SK-N-SH (cell line): ENCODE measurements around the gene PKN3. TPM values are rescaled to one million over a fixed set of nuclear protein-coding genes. Genes with fewer than 3 reads are reported as not detected.

Experiments
- CTCF ChIA-PET: fragments of 300-600, 350-600 bp; formaldehyde crosslinking; extraction: SDS; loops from one replicate; lab custom pipeline; 2021; lab: Yijun Ruan, JAX
- POLR2A ChIA-PET: fragments of 350-600 bp; sonication (Branson Sonifier 250); formaldehyde crosslinking; extraction: SDS; loops from one replicate; lab custom pipeline; 2020; ENCODE audit warnings: antibody characterized with exemption, inconsistent platforms; lab: Yijun Ruan, JAX
- DNase-seq: peaks from one replicate; pipeline ENCODE4 v3.0.0; 2012
- H2AFZ ChIP-seq: fragments of 200-600 bp; sonication (generic); 2 replicates; pipeline ENCODE4 v1.8.1; 2016; ENCODE audit warnings: antibody characterized with exemption, mild to moderate bottlenecking, low read depth
- H3F3A ChIP-seq: fragments of 200-600 bp; sonication (generic); replicated peaks from 2 replicates; pipeline ENCODE3; 2016; ENCODE audit warnings: antibody characterized with exemption, mild to moderate bottlenecking; ENCODE audit not compliant: insufficient read depth
- H3K27ac ChIP-seq, 2 experiments: fragments of 200-500 bp in 1 of 2; fragments of 200-600 bp in 1 of 2; sonication (Bioruptor generic) in 1 of 2; sonication (generic), shearing (Covaris generic) in 1 of 2; 2 replicates each; pipeline versions ENCODE4 v1.5.1 to v1.6.1; 2014 to 2016; ENCODE audit warnings: low read depth in 2 of 2, inconsistent platforms in 1 of 2, low read length in 1 of 2, mild to moderate bottlenecking in 1 of 2, mixed read lengths in 1 of 2
- H3K27me3 ChIP-seq: fragments of 200-600 bp; sonication (generic), shearing (Covaris generic); 2 replicates; pipeline ENCODE4 v1.6.1; 2016; ENCODE audit warnings: mixed run types; ENCODE audit not compliant: insufficient read depth
- H3K36me3 ChIP-seq, 2 experiments: fragments of 200-500 bp in 1 of 2; fragments of 200-600 bp in 1 of 2; sonication (Bioruptor generic) in 1 of 2; sonication (generic) in 1 of 2; replicated peaks in 1 of 2; 2 replicates each; pipeline versions ENCODE3 to v1.5.1; 2014 to 2016; ENCODE audit warnings: low read length in 1 of 2, mild to moderate bottlenecking in 1 of 2; ENCODE audit not compliant: insufficient read depth in 2 of 2, control insufficient read depth in 1 of 2
- H3K4me1 ChIP-seq, 2 experiments: fragments of 200-500 bp in 1 of 2; fragments of 200-600 bp in 1 of 2; sonication (Bioruptor generic) in 1 of 2; sonication (generic), shearing (Covaris generic) in 1 of 2; 2 replicates each; pipeline versions ENCODE4 v1.5.1 to v1.6.1; 2014 to 2016; ENCODE audit warnings: low read depth in 1 of 2, low read length in 1 of 2, mixed run types in 1 of 2; ENCODE audit not compliant: insufficient read depth in 2 of 2, control insufficient read depth in 1 of 2
- H3K4me2 ChIP-seq: fragments of 200-600 bp; sonication (generic), shearing (Covaris generic); 2 replicates; pipeline ENCODE4 v1.6.1; 2017; ENCODE audit warnings: mixed run types
- H3K4me3 ChIP-seq, 2 experiments: fragments of 200-500 bp in 1 of 2; fragments of 200-600 bp in 1 of 2; sonication (Bioruptor generic) in 1 of 2; sonication (generic), shearing (Covaris generic) in 1 of 2; 2 replicates each; pipeline versions ENCODE4 v1.5.1 to v1.8.1; 2014 to 2016; ENCODE audit warnings: low read depth in 2 of 2, inconsistent platforms in 1 of 2, low read length in 1 of 2, mild to moderate bottlenecking in 1 of 2, mixed read lengths in 1 of 2, moderate library complexity in 1 of 2
- H3K79me2 ChIP-seq: fragments of 200-600 bp; sonication (generic); 2 replicates; pipeline ENCODE4 v1.8.1; 2017; ENCODE audit warnings: mild to moderate bottlenecking; ENCODE audit not compliant: insufficient read depth
- H3K9ac ChIP-seq: fragments of 200-600 bp; sonication (generic); 2 replicates; pipeline ENCODE4 v1.6.1; 2017; ENCODE audit warnings: mixed run types
- H3K9me2 ChIP-seq: fragments of 200-600 bp; sonication (generic); 2 replicates; pipeline ENCODE4 v1.6.1; 2017; ENCODE audit warnings: mixed run types
- H3K9me3 ChIP-seq: fragments of 200-600 bp; sonication (generic); 2 replicates; pipeline ENCODE4 v1.6.1; 2017; ENCODE audit warnings: mixed run types, mild to moderate bottlenecking, moderate library complexity
- H4K20me1 ChIP-seq: fragments of 200-600 bp; sonication (generic); 2 replicates; pipeline ENCODE4 v1.6.1; 2017; ENCODE audit warnings: mild to moderate bottlenecking, mixed run types; ENCODE audit not compliant: insufficient read depth
- CTCF ChIP-seq: fragments of 200-600 bp; sonication (generic); IDR thresholded peaks from 2 replicates; pipeline ENCODE4 v1.6.1; 2017; ENCODE audit warnings: antibody characterized with exemption, mild to moderate bottlenecking, moderate library complexity
- EP300 ChIP-seq, 2 experiments: IDR thresholded peaks; 2 replicates each; pipeline versions ENCODE4 v1.4.0 to v1.6.1; 2012; ENCODE audit warnings: borderline replicate concordance in 1 of 2, low read depth in 1 of 2, low read length in 1 of 2
- EZH2phosphoT487 ChIP-seq: fragments of 200-600 bp; sonication (generic); IDR thresholded peaks from 2 replicates; pipeline ENCODE4 v1.6.1; 2017; ENCODE audit warnings: low read depth, mixed run types, mild to moderate bottlenecking, antibody characterized with exemption, moderate library complexity, borderline replicate concordance
- FOSL2 ChIP-seq: IDR thresholded peaks from 2 replicates; pipeline ENCODE4 v1.4.0; 2012; ENCODE audit warnings: low read depth, mild to moderate bottlenecking, moderate library complexity, borderline replicate concordance
- FOXJ3 ChIP-seq: sonication (generic); formaldehyde crosslinking; IDR thresholded peaks from 2 replicates; pipeline ENCODE4 v1.5.1; 2020; ENCODE audit warnings: mild to moderate bottlenecking, missing genetic modification reagents
- GATA2 ChIP-seq: sonication (generic); formaldehyde crosslinking; IDR thresholded peaks from 2 replicates; pipeline ENCODE4 v1.5.0; 2020; ENCODE audit warnings: mild to moderate bottlenecking, missing genetic modification reagents
- IRF3 ChIP-seq: fragments of 150-350 bp; IDR thresholded peaks from 2 replicates; pipeline ENCODE4 v1.6.1; 2016; ENCODE audit warnings: mild to moderate bottlenecking, low read depth, low read length
- JUND ChIP-seq: IDR thresholded peaks from 2 replicates; pipeline ENCODE4 v1.4.0; 2012
- MEF2A ChIP-seq: IDR thresholded peaks from 2 replicates; pipeline ENCODE4 v1.4.0; 2012; ENCODE audit warnings: low read depth, borderline replicate concordance
- NRF1 ChIP-seq: IDR thresholded peaks from 2 replicates; pipeline ENCODE4 v1.6.1; 2012; ENCODE audit warnings: low read depth, mild to moderate bottlenecking, low read length
- PBX3 ChIP-seq: IDR thresholded peaks from 2 replicates; pipeline ENCODE4; 2012
- POLR2AphosphoS5 ChIP-seq: IDR thresholded peaks from 2 replicates; pipeline ENCODE4 v1.6.1; 2012; ENCODE audit warnings: low read depth, low read length
- RAD21 ChIP-seq: IDR thresholded peaks from 2 replicates; pipeline ENCODE4 v1.6.1; 2012; ENCODE audit warnings: mild to moderate bottlenecking, low read length
- RCOR1 ChIP-seq: fragments of 150-350 bp; IDR thresholded peaks from 2 replicates; pipeline ENCODE4 v1.6.1; 2017; ENCODE audit warnings: antibody characterized with exemption, low read length
- REST ChIP-seq: IDR thresholded peaks from 2 replicates; pipeline ENCODE4 v1.6.1; 2012; ENCODE audit warnings: mild to moderate bottlenecking, low read depth, low read length, moderate library complexity
- RFX5 ChIP-seq: IDR thresholded peaks from 2 replicates; pipeline ENCODE4 v1.6.1; 2012; ENCODE audit warnings: mild to moderate bottlenecking, improper control_type of control experiment, low read length
- SIN3A ChIP-seq: IDR thresholded peaks from 2 replicates; pipeline ENCODE4 v1.6.1; 2012; ENCODE audit warnings: low read depth, mild to moderate bottlenecking, low read length, moderate library complexity, borderline replicate concordance
- SMC3 ChIP-seq: IDR thresholded peaks from 2 replicates; pipeline ENCODE4 v1.6.1; 2012; ENCODE audit warnings: low read depth, low read length, improper control_type of control experiment
- TAF1 ChIP-seq: IDR thresholded peaks from 2 replicates; pipeline ENCODE4 v1.6.1; 2012; ENCODE audit warnings: low read depth, mild to moderate bottlenecking, low read length, moderate library complexity, borderline replicate concordance
- TCF12 ChIP-seq: IDR thresholded peaks from 2 replicates; pipeline ENCODE4 v1.4.0; 2012
- TEAD4 ChIP-seq: IDR thresholded peaks from 2 replicates; pipeline ENCODE4 v1.4.0; 2012; ENCODE audit warnings: mild to moderate bottlenecking, borderline replicate concordance; ENCODE audit not compliant: insufficient read depth
- USF1 ChIP-seq: IDR thresholded peaks from 2 replicates; pipeline ENCODE4 v1.4.0; 2012; ENCODE audit warnings: low read depth, borderline replicate concordance
- YY1 ChIP-seq: IDR thresholded peaks from 2 replicates; pipeline ENCODE4 v1.4.0; 2012; ENCODE audit warnings: low read depth, mild to moderate bottlenecking
- WGBS: methylation state at CpG from one replicate; pipeline ENCODE4 v1.1.6; 2017; ENCODE audit warnings: low lambda C conversion rate; 5-methylcytosine and 5-hydroxymethylcytosine counted together
- polyA plus RNA-seq, 3 experiments: library from polyadenylated mRNA; depleted of rRNA; stranded (reverse); fragments of >200 nt; gene quantifications; 2 replicates each; pipeline ENCODE4 v1.2.3, GENCODE V29; 2012

Gene PKN3
- polyA plus RNA-seq, 1 of the 3 experiments (the other 2 are of a cell fraction), result 7.8 TPM

- H3K4me3 ChIP-seq, result peak overlapping the region in 1 of 2 experiments; percentile 47; a peak in 1 of 4 replicates
- no peaks in the 10 kb centered on the region for H3K79me2 ChIP-seq
- H3K4me1 ChIP-seq, result peaks cover 0 to 32% of the 10 kb centered on the region in 2 experiments; a peak in 1 of 4 replicates
- no peak overlapping the region for H3K9ac ChIP-seq
- H3K9me2 ChIP-seq, result no peaks in the 10 kb centered on the region
- no peaks in the 10 kb centered on the region for H3K9me3 ChIP-seq
- peak; percentile 82 for DNase-seq
- 41% methylated on average over 9 of the region's 9 CpGs for WGBS
- H4K20me1 ChIP-seq, result no peaks in the 10 kb centered on the region
- no peaks in the 10 kb centered on the region for H3K27me3 ChIP-seq
- peak overlapping the region; percentile 84 for H2AFZ ChIP-seq
- peaks cover 4% of the 10 kb centered on the region for H3F3A ChIP-seq
- H3K27ac ChIP-seq, result peak overlapping the region in 1 of 2 experiments; percentile 37; a peak in 1 of 4 replicates
- ChIA-PET POLR2A (interaction anchor here (0.6 kb wide), 3 partner anchors 37 to 251 kb away, joined by 3 to 5 read pairs (median 4); partner anchors contain the start of gene SPOUT1), CTCF (interaction anchor here (0.6 to 3.3 kb wide), 20 partner anchors 9 to 204 kb away, joined by 3 to 28 read pairs (median 5); partner anchors contain the start of genes ENDOG, PKN3, SPOUT1 and ZDHHC12)
- peaks cover 2 to 4% of the 10 kb centered on the region in 2 experiments for H3K36me3 ChIP-seq
- no peak overlapping the region for H3K4me2 ChIP-seq
- TF ChIP-seq RAD21 (peak; percentile 65), FOSL2 (no peak), POLR2AphosphoS5 (no peak), PBX3 (no peak), IRF3 (no peak), TCF12 (no peak), NRF1 (no peak), USF1 (no peak), SMC3 (peak; percentile 33), RFX5 (no peak), YY1 (peak; percentile 83; the same call in 1 of the 2 replicates), REST (no peak), GATA2 (CRISPR knock-in tag) (no peak), EP300 (IDR thresholded peaks at IDR 0.05; ENCODE audit: borderline replicate concordance in 1 of 2, low read depth in 1 of 2, low read length in 1 of 2) (no peak), CTCF (peak; percentile 68), SIN3A (no peak), TEAD4 (no peak), JUND (no peak), RCOR1 (no peak), EZH2phosphoT487 (no peak), MEF2A (no peak), TAF1 (no peak), FOXJ3 (CRISPR knock-in tag) (no peak)
Measured at GRCh38 chr9:128733256-128733655, 31.0 kb downstream of the PKN3 start.
